ENCODE results near the gene RNF128.

Gene RNF128

DNA sequence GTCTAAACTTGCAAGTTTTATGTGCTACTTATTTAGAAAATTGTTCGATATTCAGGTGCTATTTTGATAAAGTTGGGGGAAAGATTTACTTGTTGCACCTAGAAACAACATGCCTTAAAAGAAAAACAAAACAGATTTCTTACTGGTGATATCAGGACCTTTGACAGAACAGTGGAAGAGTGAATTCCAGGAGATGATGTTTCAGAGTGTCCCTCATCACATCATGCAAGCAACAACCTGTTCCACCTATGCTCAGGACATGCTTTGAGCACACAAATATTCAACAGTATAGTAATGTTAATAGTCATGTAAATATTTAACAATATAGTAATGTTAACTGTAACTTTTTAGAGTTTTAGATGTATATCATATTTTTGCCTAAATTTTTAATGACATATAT lies 23.9 kb upstream of the RNF128 start:
- TF ChIP-seq, protein P1, sequence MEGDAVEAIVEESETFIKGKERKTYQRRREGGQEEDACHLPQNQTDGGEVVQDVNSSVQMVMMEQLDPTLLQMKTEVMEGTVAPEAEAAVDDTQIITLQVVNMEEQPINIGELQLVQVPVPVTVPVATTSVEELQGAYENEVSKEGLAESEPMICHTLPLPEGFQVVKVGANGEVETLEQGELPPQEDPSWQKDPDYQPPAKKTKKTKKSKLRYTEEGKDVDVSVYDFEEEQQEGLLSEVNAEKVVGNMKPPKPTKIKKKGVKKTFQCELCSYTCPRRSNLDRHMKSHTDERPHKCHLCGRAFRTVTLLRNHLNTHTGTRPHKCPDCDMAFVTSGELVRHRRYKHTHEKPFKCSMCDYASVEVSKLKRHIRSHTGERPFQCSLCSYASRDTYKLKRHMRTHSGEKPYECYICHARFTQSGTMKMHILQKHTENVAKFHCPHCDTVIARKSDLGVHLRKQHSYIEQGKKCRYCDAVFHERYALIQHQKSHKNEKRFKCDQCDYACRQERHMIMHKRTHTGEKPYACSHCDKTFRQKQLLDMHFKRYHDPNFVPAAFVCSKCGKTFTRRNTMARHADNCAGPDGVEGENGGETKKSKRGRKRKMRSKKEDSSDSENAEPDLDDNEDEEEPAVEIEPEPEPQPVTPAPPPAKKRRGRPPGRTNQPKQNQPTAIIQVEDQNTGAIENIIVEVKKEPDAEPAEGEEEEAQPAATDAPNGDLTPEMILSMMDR (IDR thresholded peaks at IDR 0.05; ENCODE audit: insufficient read depth, low read depth, low read length, missing control alignments), result no peak
- peak; percentile 60 for DNase-seq (ENCODE audit: low read depth)
- no peak overlapping the region for H3K4me3 ChIP-seq (ENCODE audit: low read length)

DNA sequence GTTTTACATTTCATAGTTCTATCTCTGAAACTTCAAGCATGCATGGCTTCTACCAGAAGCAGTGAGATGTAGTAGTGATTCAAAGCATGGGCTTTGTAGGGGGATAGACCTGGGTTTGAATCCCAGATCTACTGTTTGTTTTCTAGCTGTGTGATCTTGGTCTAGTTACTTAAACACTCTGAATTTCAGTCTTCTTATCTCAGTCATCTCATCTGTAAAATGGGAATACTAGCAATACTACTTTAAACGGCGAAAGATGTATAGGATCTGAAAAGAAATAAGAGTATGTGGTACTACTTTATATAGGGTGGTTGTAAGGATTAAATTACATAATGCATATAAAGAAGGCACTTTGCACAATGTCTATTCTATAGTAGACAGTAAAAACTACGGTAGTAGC lies 20.0 kb upstream of the RNF128 start:
- DNase-seq (ENCODE audit: low read depth), result no peak
- TF ChIP-seq, protein P1 (IDR thresholded peaks at IDR 0.05; ENCODE audit: insufficient read depth, low read depth, low read length, missing control alignments), result no peak
- no peak overlapping the region for H3K4me3 ChIP-seq (ENCODE audit: low read length)

DNA sequence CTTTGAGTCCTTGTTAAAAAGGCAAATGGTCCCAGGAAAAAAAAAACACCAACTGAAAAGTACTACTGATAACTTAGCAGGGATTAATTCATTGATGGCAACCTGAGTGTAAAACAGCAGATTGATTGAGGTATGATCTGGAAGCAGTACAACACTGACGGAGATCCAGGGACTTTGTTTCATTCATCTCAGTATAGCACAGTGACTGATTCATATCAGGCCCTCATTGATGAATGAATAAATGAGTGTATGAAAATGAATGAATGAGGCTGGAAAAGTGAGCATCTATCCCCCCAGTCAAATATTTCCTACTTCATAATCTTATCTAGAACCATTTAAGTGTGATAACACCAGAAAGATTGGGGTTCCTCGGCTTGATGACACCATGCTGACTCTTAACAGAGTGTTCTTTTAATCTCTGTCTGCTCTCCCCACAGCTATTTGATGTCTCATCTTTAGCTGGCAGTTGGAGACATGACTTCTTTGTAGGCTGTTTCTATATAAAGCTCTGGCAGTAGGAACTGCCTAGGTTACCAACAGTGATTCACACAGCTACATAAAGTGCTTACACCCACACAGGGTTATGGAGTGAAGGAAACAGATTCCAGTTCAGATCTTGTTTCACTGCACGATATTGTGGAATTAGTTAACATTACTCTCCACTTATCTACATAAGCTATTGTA lies 18.6 kb upstream of the RNF128 start:
- H3K4me3 ChIP-seq (ENCODE audit: low read length), result no peak overlapping the region
- DNase-seq (ENCODE audit: low read depth), result peak; percentile 89

DNA sequence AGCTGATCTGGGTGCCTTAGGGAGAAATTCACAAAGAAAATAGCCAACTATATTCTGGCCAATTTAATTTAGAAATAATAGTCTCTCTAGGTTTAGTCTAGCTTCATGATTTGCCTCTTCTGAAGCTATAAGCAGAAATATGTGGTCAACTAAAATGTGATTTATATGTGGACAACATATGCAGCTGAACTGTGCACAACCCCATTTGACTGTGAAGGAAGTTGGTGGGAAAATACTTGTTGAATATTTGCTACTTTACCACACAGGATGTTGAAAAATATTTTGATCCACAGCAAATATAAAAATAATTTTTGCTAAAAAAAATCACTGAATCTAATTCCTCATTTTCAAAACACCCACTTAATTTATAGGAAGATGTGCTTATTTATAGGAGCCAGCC lies 15.7 kb upstream of the RNF128 start:
- DNase-seq (ENCODE audit: low read depth), result no peak
- TF ChIP-seq, protein P1 (IDR thresholded peaks at IDR 0.05; ENCODE audit: insufficient read depth, low read depth, low read length, missing control alignments), result no peak
- no peak overlapping the region for H3K4me3 ChIP-seq (ENCODE audit: low read length)

More for the DNA sequence above, 18.6 kb upstream of the RNF128 start:
- TF ChIP-seq, protein P1 (IDR thresholded peaks at IDR 0.05; ENCODE audit: insufficient read depth, low read depth, low read length, missing control alignments), result no peak

DNA sequence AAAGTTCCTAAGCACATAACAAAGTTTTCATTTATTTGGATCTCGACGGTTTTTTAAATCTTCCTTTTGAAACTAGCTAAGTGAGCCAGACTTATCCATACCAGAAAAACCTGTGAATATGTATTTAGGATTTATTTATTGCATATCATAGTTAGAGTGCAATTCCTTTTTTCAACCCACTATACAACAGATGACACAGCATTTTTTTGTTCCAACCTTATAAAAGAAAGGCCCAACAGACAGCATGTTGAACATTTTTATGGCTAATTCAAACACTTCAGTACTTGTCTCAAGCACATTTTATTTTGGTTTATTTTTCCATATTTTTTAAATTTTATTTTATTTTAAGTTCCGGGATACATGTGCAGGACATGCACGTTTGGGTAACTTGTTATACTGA lies 15.1 kb upstream of the RNF128 start:
- TF ChIP-seq, protein P1 (IDR thresholded peaks at IDR 0.05; ENCODE audit: insufficient read depth, low read depth, low read length, missing control alignments), result no peak

DNA sequence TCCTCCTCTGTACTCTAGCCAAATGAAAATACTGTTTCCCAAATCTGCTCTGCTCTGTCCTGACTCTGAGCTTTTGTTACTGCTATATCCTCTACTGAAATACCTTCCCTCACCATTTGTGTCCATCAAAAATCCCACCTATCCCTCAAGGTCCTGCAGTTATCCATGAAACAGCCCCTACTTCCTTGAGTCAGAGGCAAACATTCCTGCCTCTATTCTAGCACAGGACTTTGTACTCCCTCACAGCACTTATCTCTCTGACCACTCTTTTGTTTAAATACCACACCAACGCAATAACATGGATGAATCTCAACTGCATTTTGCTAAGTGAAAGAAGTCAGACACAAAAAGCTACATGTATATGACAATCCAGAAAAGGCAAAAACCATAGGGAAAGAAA lies 10.5 kb upstream of the RNF128 start:
- TF ChIP-seq, protein P1 (IDR thresholded peaks at IDR 0.05; ENCODE audit: insufficient read depth, low read depth, low read length, missing control alignments), result no peak
- DNase-seq (ENCODE audit: low read depth), result no peak
- no peak overlapping the region for H3K4me3 ChIP-seq (ENCODE audit: low read length)

More for the DNA sequence above, 15.1 kb upstream of the RNF128 start:
- H3K4me3 ChIP-seq (ENCODE audit: low read length), result no peak overlapping the region
- no peak for DNase-seq (ENCODE audit: low read depth)

DNA sequence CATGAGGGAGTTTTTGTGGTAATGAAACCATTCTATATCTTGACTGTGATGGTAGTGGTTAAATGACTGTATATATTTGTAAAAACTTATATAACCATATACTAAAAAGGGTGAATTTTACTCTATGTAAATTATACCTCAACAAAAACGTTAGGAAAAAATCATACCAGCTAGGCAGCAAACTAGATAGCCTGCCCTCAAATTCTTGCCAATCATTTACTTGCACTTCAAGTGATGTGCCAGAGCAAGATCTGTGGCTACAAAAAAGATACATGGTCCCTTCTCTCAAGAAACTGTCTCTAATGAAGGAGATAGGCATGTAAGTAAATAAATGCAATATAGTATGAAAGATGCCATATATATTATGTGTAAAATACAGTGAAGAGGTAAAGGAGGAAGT lies 10.0 kb upstream of the RNF128 start:
- no peak overlapping the region for H3K4me3 ChIP-seq (ENCODE audit: low read length)
- DNase-seq (ENCODE audit: low read depth), result no peak
- TF ChIP-seq, protein P1 (IDR thresholded peaks at IDR 0.05; ENCODE audit: insufficient read depth, low read depth, low read length, missing control alignments), result no peak

All from epithelial cell of esophagus (primary cell).